ENCODE measurements around the gene NCEH1.

The NCEH1 gene

GRCh38 chr3:172643506-172644179 lies 67.2 kb downstream of the NCEH1 start:
- DNase-seq: no peak

- DNase-seq: no peak
Observed at GRCh38 chr3:172641291-172641690, 69.6 kb downstream of the NCEH1 start.

DNA sequence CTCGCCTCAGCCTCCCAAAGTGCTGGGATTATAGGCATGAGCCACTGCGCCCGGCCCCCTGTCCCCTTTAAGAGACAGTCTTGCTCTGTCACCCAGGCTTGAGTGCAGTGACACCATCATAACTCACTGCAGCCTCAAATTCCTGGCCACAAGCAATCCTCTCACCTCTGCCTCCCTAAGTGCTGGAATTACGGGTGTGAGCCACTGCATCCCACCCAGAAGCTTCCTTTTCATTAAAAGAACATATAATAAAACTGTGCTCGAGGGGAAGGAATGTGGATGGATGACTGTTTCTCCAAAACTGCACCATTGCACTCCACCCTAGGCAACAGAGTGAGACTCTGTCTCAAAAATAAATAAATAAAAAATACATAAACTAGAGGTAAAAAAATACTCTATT lies 70.1 kb downstream of the NCEH1 start:
- no peak for DNase-seq

- DNase-seq: no peak
Observed at GRCh38 chr3:172635588-172635987, 75.3 kb downstream of the NCEH1 start.

DNA sequence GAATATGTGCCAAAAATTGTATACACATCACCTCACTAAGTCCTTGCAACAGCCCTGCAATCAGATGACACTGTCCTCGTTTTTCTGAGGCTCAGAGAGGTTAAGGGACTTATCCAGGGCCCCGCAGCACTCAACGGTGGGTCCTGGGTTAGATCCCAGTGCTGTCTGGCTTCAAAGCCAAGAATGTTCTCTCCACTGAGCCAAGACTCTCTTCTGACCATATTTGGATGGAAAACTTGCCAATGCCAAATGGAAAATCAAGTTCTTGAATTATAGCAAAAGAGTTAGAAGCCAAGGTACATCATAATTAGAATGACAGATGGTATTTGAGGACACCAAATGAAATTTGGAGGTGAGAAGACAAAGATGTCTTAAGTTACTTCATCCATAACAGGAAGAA lies 75.9 kb downstream of the NCEH1 start:
- DNase-seq: no peak

DNA sequence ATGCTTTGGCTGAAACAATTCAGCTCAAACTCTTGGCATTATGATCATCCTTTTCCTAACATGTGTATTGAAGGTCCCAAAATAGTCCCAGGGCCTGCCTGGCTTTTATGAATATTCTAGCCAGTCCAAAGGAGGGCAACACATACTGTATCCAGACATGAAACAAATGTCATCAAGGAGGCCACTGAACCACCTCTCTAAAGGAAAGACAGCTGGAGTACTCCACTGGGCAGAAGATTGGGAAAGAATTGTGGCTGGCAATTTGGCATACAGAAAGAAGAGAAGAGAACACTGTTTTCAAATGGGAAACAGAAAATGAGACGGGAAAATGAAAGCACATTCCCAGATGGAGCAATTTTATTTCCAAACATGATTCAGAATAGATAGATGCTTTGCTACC lies 80.6 kb downstream of the NCEH1 start:
- DNase-seq: no peak

GRCh38 chr3:172629470-172629869 lies 81.4 kb downstream of the NCEH1 start:
- DNase-seq: no peak

DNA sequence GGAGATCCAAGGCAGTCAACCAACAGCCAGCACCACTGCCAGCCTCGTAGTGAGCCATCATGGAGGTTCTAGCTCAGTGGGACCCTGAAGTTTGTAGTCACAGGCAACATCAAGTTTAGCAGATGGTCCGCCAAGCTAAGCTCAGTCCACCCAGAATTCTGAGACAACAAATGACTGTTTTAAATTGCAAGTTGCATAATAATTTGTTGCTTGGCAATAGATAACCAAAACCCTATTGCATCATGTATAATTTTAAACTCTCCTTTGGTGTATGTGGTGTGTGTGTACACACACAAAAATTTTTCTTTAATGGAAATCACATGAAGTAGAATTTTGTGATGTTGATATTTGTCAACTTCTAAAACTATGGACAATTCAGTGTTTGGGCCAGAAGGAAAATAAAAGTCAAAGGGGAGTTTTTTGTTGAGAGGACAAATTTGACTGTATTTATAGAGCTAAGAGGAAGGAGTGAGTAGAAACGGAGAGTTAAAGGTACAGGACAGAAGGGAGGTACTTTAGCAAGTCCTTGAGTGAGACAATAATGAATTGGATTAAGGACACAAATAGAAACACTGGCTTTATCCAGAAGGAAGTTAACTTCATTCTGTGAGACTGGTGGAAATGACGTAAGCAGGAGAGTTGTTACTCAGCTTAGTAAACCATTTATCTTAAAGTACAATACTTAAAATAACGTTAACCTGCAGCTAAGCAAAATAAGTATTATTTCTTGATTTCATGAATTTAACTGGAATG lies 83.6 kb downstream of the NCEH1 start:
- DNase-seq: no peak

DNA sequence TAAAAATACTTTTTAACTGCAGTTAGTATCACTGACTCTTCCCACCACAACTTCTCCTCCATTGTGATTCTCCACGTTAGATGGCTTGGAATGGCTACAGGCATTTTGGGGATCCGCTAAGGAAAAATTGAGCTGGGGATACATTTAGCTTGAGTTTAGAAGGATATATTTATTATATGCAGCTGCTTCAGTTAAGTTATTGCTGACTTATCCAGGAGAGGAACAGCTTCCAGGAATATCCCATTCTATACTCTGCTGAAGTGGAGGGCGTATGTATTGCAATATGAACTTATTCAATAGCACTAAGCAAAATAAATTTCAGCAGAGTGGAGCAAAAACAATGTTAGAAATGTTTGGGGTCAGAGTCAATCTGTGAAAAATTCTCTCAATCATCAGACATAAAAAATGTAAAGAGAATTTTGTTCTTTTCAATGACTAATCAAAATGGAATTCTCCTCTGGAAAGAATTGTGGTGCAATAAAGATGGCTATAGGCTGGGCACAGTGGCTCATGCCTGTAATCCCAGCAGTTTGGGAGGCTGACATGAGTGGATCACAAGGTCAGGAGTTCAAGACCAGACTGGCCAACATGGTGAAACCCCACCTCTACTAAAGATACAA lies 84.7 kb downstream of the NCEH1 start:
- DNase-seq: no peak

- no peak for DNase-seq
Observed at GRCh38 chr3:172625404-172625803, 85.5 kb downstream of the NCEH1 start.

DNA sequence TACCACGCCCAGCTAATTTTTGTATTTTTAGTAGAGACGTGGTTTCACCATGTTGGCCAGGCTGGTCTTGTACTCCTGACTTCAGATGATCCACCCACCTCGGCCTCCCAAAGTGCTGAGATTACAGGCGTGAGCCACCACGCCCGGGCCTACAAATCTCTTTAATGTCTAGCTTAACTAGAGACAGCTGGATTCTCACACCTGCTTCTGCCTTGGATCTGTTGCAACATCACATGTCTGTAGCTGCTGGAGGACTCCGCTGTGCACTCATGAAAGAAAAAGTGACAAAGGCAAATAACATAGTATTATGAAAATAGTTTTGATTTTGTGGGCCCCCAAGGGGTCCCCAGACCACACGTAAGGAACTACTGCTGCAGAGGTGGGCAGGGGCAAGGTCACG lies 85.9 kb downstream of the NCEH1 start:
- DNase-seq: no peak

DNA sequence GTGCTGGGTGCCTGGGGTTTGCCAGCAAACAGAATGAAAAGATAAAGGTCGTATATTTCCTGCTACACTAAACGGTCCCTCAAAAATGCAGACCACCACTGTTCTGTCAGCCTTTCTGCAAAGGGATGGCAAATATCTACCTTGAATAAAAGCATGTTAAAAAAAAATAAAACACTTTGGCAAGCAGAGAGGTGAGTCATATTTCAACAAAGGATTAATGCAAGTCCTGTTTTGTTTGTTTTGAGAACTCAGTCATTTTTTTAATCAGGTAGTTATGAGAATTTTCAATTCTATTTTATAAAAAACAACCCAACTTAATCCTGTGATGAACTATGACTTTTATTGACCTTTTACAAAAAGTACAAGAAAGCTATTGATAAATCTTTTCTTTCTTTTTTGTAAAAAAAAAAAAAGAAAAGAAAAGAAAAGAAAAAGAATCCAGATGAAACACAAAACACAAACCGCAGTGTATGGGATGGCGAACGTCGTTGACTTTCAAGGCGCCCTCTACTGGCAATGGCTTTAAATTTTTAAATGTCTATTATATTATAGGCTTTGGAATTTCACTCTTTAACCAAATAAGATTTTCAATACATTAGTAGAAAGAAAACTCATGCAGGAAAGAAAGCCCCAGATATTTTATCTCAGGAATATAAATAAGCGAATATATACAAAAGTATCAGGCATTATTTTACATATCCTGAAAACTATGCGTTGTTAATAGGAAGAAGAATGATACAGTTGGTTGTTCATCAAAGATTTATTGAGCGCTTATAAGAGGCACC lies 87.8 kb downstream of the NCEH1 start:
- no peak for DNase-seq

GRCh38 chr3:172622156-172622555 lies 88.7 kb downstream of the NCEH1 start:
- DNase-seq: no peak

GRCh38 chr3:172617976-172618375 lies 92.9 kb downstream of the NCEH1 start:
- no peak for DNase-seq

DNA sequence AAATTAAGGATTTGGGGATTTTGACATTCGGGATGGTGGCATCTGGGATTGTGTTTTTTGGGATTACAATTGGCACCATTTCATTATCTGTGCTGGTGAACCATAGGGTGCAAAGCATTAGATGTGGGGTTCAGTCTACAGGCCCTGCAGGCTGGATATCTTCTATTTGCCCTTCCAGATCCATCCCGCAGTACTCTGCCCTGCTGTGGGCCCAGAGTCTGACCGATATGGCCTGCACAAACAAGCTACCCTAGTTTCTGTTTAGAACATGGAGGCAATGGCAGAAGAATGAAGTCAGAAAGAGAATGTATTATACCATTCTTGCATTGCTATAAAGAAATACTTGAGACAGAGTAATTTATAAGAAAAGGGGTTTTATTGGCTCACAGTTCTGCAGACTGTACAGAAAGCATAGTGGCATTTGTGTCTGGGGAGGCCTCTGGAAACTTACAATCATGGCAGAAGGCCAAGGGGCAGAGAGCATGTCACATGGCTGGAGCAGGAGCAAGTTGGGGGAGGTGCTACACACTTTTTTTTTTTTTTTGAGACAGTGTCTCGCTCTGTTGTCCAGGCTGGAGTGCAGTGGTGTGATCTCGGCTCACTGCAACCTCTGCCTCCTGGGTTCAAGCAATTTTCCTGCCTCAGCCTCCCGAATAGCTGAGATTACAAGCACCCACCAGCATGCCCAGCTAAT lies 93.7 kb downstream of the NCEH1 start:
- no peak for DNase-seq

GRCh38 chr3:172616031-172616461 lies 94.8 kb downstream of the NCEH1 start:
- no peak for DNase-seq

GRCh38 chr3:172615296-172615695 lies 95.6 kb downstream of the NCEH1 start:
- DNase-seq: no peak

DNA sequence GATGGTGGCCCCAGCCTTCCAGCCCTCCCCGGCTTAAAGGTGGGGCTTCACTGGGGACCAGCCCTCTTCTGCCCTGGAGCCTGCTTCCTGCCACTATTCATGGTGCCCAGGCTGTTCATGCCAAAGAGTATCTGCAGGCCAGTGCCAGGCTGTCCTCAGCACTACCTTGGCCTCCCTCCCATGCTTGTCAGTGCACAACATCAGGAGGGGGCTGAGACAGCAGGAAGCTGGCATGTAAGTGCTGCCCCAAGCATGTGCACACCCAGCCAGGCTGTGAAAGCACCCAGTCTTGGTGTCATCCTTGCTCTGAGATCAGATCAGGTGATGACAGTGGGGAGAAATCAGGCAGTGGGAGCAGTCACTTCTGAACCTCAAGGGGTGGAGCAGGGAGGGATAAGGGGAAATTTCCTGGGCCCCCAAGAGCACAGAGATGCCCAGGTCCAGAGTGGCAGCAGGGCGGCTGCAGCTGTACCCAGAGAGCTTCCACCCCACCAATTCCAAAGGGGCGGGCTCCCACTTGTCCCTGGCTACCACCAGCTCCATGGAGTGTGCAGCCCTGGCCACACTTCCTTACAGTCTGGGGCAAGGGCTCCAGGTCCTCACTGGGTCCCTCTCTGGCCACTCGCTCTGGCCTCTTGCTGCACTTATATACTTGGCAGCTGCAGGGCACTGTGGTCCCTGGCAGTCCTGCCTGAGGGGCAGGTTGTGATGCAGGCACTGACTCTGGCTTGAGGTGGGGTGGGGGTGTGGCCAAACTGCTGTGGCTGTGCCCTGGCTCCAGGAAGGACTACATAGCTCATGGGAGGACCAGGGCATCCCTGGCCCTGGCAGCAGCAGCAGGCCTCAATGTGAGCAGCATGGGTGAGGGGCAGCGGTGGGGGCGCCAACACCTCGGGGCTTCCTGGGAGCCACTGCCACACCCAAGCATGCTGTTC lies 96.3 kb downstream of the NCEH1 start:
- no peak for DNase-seq

DNA sequence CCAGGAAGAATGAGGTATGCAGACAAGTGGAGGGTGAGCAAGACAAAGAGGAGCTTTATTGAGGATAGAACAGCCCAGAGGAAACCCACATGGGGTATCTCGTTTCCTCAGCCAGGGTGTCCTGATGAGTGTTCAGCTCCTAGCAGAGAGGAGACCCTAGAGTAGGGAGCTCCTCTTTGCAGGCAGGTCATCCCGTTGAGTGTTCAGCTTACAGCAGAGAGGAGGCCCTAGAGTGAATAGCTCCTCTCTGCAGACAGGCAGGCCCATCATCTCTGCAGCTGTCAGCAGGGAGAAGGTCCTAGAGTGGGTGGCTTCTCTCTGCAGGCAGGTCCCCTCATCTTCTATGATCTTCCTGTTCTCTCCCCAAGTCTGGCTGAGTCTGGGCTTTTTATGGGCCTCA lies 97.0 kb downstream of the NCEH1 start:
- no peak for DNase-seq

- no peak for DNase-seq
Observed at GRCh38 chr3:172612871-172613678, 97.8 kb downstream of the NCEH1 start.

GRCh38 chr3:172609750-172610149 lies 101.1 kb downstream of the NCEH1 start:
- DNase-seq: no peak
